ENCODE data around the gene FAM168A. TPM values are rescaled to one million over a fixed set of nuclear protein-coding genes. Genes with fewer than 3 reads are reported as not detected.
A peak's percentile ranks its signal among the peaks of the same experiment; 100 is the strongest.

FAM168A gene
- total and polyA plus RNA-seq, 9 of the 15 experiments (the other 6 are each of a cell fraction or from before 2014, with no cell fraction given) = 0.44 to 7.2 (median 2.9) TPM

GRCh38 chr11:73539506-73540084, 58.3 kb downstream of the FAM168A start (continued):
- no peak for TF ChIP-seq THRB (CRISPR knock-in tag; conservative IDR thresholded peaks at IDR 0.05)

- ChIA-PET CTCF (ENCODE audit: low intra/inter-chr PET ratio) (interaction anchor here (0.6 kb wide), 1 partner anchor 9 kb away, joined by 3 read pairs; no protein-coding TSS in a partner anchor), POLR2A (interaction anchor here (1.7 kb wide), 1 partner anchor 14 kb away, joined by 3 read pairs; no protein-coding TSS in a partner anchor)
- H2AFZ ChIP-seq (ENCODE audit: low read depth, low read length) = no peak overlapping the region
- WGBS (ENCODE audit: insufficient coverage, low coverage, missing lambda C conversion rate) = 9% methylated on average over 1 of the region's 1 CpG
- no peaks in the 10 kb centered on the region for H3K9me1 ChIP-seq (ENCODE audit: control insufficient read depth, insufficient read depth, low read length)
- no peaks in the 10 kb centered on the region for H4K20me1 ChIP-seq (replicated peaks; ENCODE audit: control insufficient read depth, insufficient read depth, low read length)
- TF ChIP-seq PBX2 (CRISPR knock-in tag; IDR thresholded peaks at IDR 0.05; ENCODE audit: low read depth) (no peak), PBX2 (tag; conservative IDR thresholded peaks at IDR 0.05; ENCODE audit: low read depth) (peak; percentile 67), DLX4 (CRISPR knock-in tag; IDR thresholded peaks at IDR 0.05) (no peak), NR2C1 (IDR thresholded peaks at IDR 0.05) (no peak), NR2C1 (tag; IDR thresholded peaks at IDR 0.05) (no peak), GTF2A2 (tag; IDR thresholded peaks at IDR 0.05) (no peak), MEIS2 (IDR thresholded peaks at IDR 0.05; ENCODE audit: partially characterized antibody) (peak; percentile 32), E2F3 (CRISPR knock-in tag; IDR thresholded peaks at IDR 0.05) (no peak)
- no peak overlapping the region for H3K4me3 ChIP-seq
- H3K4me2 ChIP-seq (ENCODE audit: insufficient read depth, low read length) = no peak overlapping the region
- no peaks in the 10 kb centered on the region for H3K36me3 ChIP-seq (ENCODE audit: control insufficient read depth, insufficient read depth, low read length)
- in situ Hi-C loops (cut with MboI) (no loop called here), intact Hi-C loops (cut with micrococcal nuclease) (no loop called here)
- H3K9me3 ChIP-seq (replicated peaks; ENCODE audit: control insufficient read depth, insufficient read depth, low read depth, low read length) = no peaks in the 10 kb centered on the region
- no peak for DNase-seq (ENCODE audit: extremely low read depth in 1 of 4, low spot score in 3 of 4)
- H3K9ac ChIP-seq (ENCODE audit: insufficient read depth in 1 of 2, low read depth in 2 of 2, low read length in 2 of 2) = no peak overlapping the region
- no peaks in the 10 kb centered on the region; a peak in 1 of 5 replicates for H3K4me1 ChIP-seq (replicated peaks in 1 of 2; ENCODE audit: control insufficient read depth in 2 of 2, insufficient read depth in 2 of 2, low read length in 2 of 2)
- H3K79me2 ChIP-seq (ENCODE audit: control insufficient read depth, insufficient read depth, low read length) = no peaks in the 10 kb centered on the region
- no peaks in the 10 kb centered on the region; a peak in 1 of 5 replicates for H3K27me3 ChIP-seq (ENCODE audit: control insufficient read depth in 2 of 2, insufficient read depth in 2 of 2, low read length in 2 of 2)
- no peak for FAIRE-seq
- BruUV-seq (replicated peaks) = no TSS peak
- ATAC-seq = no peak
- no peak overlapping the region for H3K27ac ChIP-seq (ENCODE audit: extremely low read depth, low read depth, low read length)
Observed at GRCh38 chr11:73538381-73538872, 59.5 kb downstream of the FAM168A start.
